Upper lobe of left lung (tissue), 4 donors: Measurements from ENCODE around the gene ADAM17.

ENCODE experiments used
- CTCF ChIP-seq, 6 experiments: fragments of 450-650 bp in 4 of 6; fragments of 200-600 bp in 2 of 6; sonication (generic) in 2 of 6; IDR thresholded peaks; one replicate each; pipeline ENCODE4 v1.5.1; 2016 to 2019; ENCODE audit warnings: antibody characterized with exemption in 6 of 6
- EP300 ChIP-seq, 4 donors: sonication (generic); formaldehyde crosslinking; IDR thresholded peaks; one replicate each; pipeline ENCODE4 v1.5.1; 2017; ENCODE audit warnings: antibody characterized with exemption in 4 of 4, control low read depth in 2 of 4
- POLR2AphosphoS5 ChIP-seq, 2 donors: sonication (generic); formaldehyde crosslinking; IDR thresholded peaks; one replicate each; pipeline ENCODE4 v1.5.1; 2017; ENCODE audit warnings: antibody characterized with exemption in 2 of 2

- no peak for TF ChIP-seq CTCF (IDR thresholded peaks at IDR 0.05)
- no peak for TF ChIP-seq POLR2AphosphoS5 (IDR thresholded peaks at IDR 0.05)
- no peak for TF ChIP-seq EP300 (IDR thresholded peaks at IDR 0.05)
These were observed 46.7 kb downstream of the ADAM17 start for GRCh38 chr2:9508931-9509330.
